RWPE1 (cell line): ENCODE data around the gene SPEF1.

ENCODE experiments used
- CTCF ChIA-PET: fragments of 350-600 bp; sonication (Branson Sonifier 250); formaldehyde crosslinking; extraction: SDS; loops from one replicate; lab custom pipeline; 2021; lab: Yijun Ruan, JAX
- POLR2A ChIA-PET: fragments of 400-600 bp; formaldehyde crosslinking; extraction: SDS; loops from one replicate; lab custom pipeline; 2020; ENCODE audit warnings: antibody characterized with exemption; ENCODE audit not compliant: low non-redundant PET; lab: Yijun Ruan, JAX
- DNase-seq: peaks from one replicate; pipeline ENCODE4 v3.0.0; 2012; ENCODE audit warnings: low spot score
- H3K27ac ChIP-seq: fragments of 450-650 bp; 2 replicates; pipeline ENCODE4 v1.5.1; 2017
- TF ChIP-seq, protein P1 (sequence below): fragments of 450-650 bp; conservative IDR thresholded peaks from 2 replicates; pipeline ENCODE4 v1.5.1; 2017; ENCODE audit warnings: low read depth, mild to moderate bottlenecking

SPEF1 gene

DNA sequence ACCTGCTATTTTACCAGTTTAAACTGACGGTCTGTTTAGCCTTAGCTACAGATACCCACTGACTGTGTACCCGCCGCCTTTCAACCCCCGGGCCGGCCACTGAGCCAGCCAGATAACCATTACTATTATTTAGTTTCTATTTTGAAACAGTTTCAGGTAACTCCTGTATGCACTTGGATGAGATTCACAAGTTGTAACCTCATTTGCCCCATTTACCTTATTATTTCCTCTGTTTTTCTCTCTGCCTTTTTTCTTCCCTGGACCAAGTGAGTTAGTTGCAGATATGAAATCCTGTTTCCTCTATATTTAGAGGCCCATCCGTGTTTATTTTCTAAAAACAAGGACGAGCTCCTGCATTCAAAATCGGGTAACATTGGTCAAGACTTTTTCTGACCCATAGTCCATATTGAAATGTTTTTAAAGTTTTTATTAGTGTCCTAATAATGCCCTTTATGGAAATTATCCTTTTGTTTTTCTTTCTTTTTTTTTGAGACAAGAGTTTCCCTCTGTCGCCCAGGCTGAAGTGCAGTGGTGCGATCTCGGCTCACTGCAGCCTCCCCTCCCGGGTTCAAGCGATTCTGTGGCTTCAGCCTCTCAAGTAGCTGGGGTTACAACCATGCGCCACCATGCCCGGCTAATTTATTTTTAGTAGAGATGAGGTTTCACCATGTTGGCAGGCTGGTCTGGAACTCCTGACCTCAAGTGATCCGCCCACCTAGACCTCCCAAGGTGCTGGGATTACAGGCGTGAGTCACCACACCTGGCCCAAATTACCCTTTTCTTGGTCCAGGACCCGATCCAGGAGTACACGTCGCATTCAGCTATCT lies 39.9 kb upstream of the SPEF1 start:
- TF ChIP-seq, protein P1, sequence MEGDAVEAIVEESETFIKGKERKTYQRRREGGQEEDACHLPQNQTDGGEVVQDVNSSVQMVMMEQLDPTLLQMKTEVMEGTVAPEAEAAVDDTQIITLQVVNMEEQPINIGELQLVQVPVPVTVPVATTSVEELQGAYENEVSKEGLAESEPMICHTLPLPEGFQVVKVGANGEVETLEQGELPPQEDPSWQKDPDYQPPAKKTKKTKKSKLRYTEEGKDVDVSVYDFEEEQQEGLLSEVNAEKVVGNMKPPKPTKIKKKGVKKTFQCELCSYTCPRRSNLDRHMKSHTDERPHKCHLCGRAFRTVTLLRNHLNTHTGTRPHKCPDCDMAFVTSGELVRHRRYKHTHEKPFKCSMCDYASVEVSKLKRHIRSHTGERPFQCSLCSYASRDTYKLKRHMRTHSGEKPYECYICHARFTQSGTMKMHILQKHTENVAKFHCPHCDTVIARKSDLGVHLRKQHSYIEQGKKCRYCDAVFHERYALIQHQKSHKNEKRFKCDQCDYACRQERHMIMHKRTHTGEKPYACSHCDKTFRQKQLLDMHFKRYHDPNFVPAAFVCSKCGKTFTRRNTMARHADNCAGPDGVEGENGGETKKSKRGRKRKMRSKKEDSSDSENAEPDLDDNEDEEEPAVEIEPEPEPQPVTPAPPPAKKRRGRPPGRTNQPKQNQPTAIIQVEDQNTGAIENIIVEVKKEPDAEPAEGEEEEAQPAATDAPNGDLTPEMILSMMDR: no peak
- ChIA-PET POLR2A (interaction anchor here (0.6 to 1.3 kb wide), 4 partner anchors 26 to 36 kb away, joined by 3 to 8 read pairs (median 4); partner anchors contain the start of gene CENPB), CTCF (interaction anchor here (0.5 to 3.1 kb wide), 15 partner anchors 9 to 144 kb away, joined by 3 to 32 read pairs (median 4); partner anchors contain the start of genes CDC25B, CENPB and SPEF1)
- DNase-seq: no peak
- H3K27ac ChIP-seq: peak overlapping the region; percentile 96

DNA sequence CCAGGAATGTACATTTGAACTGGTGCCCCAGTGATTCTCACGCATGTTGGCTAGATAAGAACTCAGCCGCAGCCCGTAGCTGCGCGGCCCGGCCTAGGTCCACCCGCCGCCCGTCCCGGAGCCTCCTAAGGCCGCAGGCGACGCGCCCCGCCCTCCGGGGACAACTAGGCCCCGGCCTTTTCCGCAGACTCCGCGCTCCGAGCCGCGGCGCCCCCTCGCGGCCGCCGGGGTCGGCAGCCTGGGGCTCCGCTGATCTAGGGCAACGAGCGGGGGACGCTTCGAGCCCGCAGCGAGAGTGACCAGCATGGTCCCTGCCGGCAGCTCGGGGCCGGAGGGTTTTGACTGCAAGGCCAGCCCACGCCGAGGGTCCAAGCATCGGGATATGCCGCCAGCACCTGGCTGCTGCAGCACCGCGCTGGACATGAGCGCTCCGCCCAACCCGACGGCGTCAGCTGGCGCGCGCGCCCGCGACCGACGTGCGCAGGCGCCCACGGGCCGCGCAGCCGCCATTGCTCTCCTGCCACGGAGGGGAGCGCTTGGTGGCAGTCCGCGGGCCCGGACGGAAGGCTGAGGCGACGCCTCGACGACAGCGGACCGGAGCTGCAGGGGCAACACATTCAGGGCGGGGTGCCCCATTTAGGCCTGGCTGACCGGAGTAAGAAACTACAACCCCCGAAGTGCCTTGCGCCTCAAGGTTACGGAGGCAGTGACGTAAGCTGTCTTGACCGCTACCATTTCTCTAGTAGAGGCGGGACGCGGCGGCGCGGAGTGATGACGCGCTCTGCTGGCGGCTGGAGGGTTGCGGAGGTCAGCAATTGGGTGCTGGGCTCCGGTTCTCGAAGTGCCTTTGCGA lies 39.0 kb upstream of the SPEF1 start, which contains the start of gene AP5S1:
TSS of gene AP5S1 (plus strand) at position 500 of the 853 bp plus-strand sequence. CDS start 1,571 bp downstream, outside the sequence.
- TF ChIP-seq, protein P1: peak; percentile 99
- ChIA-PET CTCF (interaction anchor here (0.5 to 3.1 kb wide), 16 partner anchors 8 to 283 kb away, joined by 3 to 32 read pairs (median 4); partner anchors contain the start of genes CDC25B, CENPB and SPEF1), POLR2A (interaction anchor here (0.6 to 1.3 kb wide), 4 partner anchors 25 to 35 kb away, joined by 3 to 8 read pairs (median 4); partner anchors contain the start of gene CENPB)
- DNase-seq: peak; percentile 91
- H3K27ac ChIP-seq: peak within 1 kb of the TSS; percentile 96

DNA sequence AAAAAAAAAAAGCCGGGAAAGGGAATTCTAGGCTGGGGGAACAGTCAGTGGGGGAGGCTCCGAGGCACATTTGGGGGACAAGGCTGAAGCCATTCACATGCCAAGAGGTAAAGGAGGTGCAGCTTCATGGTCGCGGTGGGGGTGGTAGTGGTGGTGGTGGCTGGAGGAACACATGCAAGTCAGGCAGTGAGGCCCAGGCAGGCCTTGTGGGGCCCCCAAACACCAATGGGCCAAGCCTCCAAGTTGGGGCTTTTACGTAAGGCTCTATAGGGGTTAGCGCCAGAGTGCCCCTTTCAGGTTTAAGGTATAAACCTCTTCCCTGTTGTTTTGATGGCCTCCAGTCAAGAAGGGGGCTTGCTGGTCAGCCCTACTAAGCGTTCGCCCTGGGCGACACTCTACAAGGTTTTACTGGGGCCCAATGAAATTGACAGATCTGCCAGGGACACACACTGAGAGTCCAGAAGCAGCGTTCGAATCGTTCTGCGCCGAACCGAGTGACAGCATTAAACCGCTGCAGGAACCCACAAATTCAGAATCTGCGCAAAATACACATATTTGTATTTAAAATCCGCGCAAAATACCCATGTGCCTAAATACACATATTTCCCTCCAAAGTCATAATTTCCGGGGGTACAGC lies 38.3 kb upstream of the SPEF1 start:
- TF ChIP-seq, protein P1: no peak
- DNase-seq: no peak
- peak overlapping the region; percentile 96 for H3K27ac ChIP-seq
- CTCF ChIA-PET: interaction anchor here (0.6 to 3.1 kb wide), 16 partner anchors 8 to 270 kb away, joined by 3 to 32 read pairs (median 6); partner anchors contain the start of genes CDC25B, CENPB and SPEF1
- POLR2A ChIA-PET: interaction anchor here (1.0 to 1.3 kb wide), 3 partner anchors 11 to 33 kb away, joined by 3 to 4 read pairs (median 4); partner anchors contain the start of gene CENPB

DNA sequence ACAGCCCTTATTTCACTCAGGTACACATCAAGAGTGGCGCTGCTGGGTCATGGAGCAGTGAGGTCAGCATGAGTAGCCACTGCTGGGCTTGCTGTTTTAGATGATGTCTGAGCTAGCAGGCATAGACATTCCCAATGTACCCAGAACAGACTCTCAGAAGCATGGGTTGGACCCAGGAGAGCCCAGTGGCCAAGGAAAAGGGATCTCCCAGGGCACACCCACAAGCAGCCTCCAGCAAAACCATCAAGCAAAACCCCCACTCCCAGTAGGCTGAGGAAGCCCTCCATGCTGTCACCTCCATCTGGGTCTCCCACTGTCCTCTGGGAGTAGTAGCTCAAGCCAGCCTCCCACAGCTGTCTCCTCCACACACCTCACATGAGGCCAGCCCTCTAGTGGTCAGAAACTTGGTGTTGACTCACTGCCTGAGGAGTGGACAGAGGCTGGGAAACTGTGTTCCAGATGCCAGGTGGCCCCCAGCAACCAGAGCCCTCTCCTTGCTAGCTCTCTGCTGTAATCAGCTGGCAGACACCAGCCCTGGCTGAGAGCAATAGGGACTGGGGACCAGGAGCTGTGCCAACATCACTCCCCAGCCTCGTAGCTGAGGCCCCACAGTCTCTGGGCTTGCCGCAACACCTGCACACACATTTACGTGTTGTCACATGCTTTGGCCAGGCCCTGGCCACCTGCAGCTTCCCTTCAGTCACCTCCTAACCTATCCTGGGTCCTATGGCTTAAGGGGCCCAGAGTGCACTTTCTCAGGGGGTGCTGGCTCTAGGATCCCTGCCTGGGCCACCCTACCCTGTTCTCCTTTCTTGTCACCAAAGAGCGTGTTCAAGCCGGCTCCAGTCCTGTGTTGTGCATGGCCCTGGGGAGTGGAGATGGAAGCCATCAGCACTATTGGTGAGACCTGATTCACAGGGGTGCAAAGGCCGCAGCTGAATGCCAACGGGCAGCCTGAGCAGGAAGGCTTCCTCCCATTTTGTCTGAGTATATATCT lies 37.2 kb upstream of the SPEF1 start:
- peak overlapping the region; percentile 96 for H3K27ac ChIP-seq
- TF ChIP-seq, protein P1: peak; percentile 77
- CTCF ChIA-PET: interaction anchor here (0.6 to 3.1 kb wide), 14 partner anchors 9 to 548 kb away, joined by 3 to 17 read pairs (median 4); partner anchors contain the start of gene CDC25B
- peak; percentile 58 for DNase-seq
- POLR2A ChIA-PET: interaction anchor here (0.6 to 1.2 kb wide), 5 partner anchors 9 to 375 kb away, joined by 3 to 6 read pairs (median 4); no protein-coding TSS in a partner anchor

DNA sequence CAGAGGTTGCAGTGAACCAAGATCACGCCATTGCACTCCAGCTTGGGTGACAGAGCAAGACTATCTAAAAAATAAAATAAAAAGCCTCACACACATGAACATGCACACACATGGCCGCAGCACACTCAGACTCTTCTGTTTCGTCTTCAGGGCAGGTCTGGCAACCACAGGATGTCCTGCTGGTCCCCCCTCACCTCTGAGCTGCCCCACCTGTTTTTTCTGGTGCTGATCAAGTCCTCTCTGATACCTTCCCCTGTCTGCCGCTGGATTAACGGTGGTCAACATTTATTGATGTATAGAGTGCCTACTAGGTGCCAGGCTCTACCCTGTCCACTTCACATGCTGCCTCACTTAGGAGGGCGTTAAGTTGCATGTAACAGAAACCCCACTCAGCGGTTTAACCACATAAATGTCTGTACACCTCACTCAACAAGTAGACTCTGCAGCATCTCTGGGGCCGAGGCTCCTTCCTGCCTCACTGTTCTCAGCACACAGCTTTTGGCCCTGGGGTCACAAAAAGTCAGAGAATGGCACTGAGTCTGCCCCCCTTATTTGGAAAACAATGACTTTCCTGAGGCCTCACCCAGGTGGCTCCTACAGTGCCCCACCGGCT lies 34.6 kb upstream of the SPEF1 start:
- peak overlapping the region; percentile 28 for H3K27ac ChIP-seq
- POLR2A ChIA-PET: no interaction called here
- CTCF ChIA-PET: no interaction called here
- DNase-seq: no peak
- TF ChIP-seq, protein P1: no peak
